ENCODE results near the gene ARF4.
"Not testable (repeated sequence)": the region's sequence is repeated elsewhere in the genome, so short reads cannot be mapped to it uniquely, and the experiment has no call there.

The ARF4 gene

GRCh38 chr3:57597127-57597923 is at the start of gene ARF4:
Gene ARF4, minus strand, starts transcription at chr3:57597344. Its CDS starts 204 bp downstream, at chr3:57597140.
- DNase-seq (ENCODE audit: low read depth), result peak; percentile 100

- peak; percentile 64 for DNase-seq (ENCODE audit: low read depth)
Measured at GRCh38 chr3:57646723-57647122, 49.6 kb upstream of the ARF4 start.

- no peak for DNase-seq (ENCODE audit: low read depth)
Measured at GRCh38 chr3:57644740-57645139, 47.6 kb upstream of the ARF4 start.

DNA sequence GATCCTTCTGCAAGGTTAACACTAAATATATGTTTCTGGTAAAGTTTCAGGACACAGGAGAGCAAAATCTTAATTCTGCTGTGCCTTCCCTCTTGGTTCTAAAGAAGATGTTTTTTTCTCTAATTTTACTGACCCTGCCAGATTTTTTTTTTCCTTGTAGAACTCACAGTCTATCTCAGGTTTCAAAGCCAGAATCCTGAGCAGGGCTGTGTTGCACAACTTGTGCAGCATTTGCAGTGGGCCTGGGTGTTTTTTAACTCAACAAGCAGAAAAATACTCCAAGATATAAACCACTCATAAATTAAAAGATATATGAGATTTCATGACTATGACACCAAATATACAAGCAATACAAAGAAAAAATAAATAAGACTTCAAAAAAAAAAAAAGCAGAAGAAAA is 40.2 kb upstream of the ARF4 start:
- peak; percentile 72 for DNase-seq (ENCODE audit: low read depth)

- DNase-seq (ENCODE audit: low read depth), result not testable (repeated sequence)
Measured at GRCh38 chr3:57634259-57634658, 37.1 kb upstream of the ARF4 start.

GRCh38 chr3:57627976-57628375 is 30.8 kb upstream of the ARF4 start:
- DNase-seq (ENCODE audit: low read depth), result no peak

DNA sequence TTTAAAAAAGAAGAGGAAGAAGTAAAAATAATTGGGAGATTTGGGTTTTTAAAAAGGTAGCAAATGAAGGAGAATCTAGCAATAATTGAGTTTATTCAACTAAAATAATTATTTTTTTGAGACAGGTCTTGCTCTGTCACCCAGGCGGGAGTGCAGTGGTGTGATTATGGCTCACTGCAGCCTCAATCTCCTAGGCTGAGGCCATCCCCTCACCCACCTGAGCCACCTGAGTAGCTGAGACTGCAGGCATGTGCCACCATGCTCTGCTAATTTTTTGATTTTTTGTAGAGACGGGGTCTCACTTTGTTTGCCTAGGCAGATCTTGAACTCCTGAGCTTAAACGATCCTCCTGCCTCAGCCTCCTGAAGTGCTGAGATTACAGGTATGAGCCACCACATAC is 27.7 kb upstream of the ARF4 start:
- DNase-seq (ENCODE audit: low read depth), result no peak

- DNase-seq (ENCODE audit: low read depth), result no peak
Measured at GRCh38 chr3:57622362-57622761, 25.2 kb upstream of the ARF4 start.

- no peak for DNase-seq (ENCODE audit: low read depth)
Measured at GRCh38 chr3:57617739-57618138, 20.6 kb upstream of the ARF4 start.

DNA sequence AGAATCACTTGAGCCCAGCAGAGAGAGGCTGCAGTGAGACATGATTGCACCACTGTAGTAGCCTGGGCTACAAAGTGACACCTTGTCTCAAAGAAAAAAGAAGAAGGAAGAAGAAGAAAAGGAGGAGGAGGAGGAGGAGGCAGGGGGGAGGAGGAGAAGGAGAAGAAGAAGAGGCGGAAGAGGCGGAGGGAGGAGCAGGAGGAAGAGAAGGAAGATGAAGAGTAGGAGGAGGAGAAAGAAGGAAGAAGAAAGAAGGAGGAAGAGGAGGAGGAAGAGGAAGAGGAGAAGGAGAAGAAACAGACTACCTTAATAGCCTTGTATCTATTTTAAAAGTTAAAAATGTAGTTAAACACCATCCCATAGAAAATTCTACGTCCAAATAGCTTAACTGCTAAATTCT is 19.1 kb upstream of the ARF4 start:
- no peak for DNase-seq (ENCODE audit: low read depth)

DNA sequence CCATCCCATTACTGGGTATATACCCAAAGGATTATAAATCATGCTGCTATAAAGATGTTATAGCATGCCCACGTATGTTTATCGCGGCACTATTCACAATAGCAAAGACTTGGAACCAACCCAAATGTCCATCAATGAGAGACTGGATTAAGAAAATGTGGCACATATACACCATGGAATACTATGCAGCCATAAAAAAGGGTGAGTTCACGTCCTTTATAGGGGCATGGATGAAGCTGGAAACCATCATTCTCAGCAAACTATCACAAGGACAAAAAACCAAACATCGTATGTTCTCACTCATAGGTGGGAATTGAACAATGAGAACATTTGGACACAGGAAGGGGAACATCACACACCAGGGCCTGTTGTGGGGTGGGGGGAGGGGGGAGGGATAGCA is 14.7 kb upstream of the ARF4 start:
- DNase-seq (ENCODE audit: low read depth), result not testable (repeated sequence)

DNA sequence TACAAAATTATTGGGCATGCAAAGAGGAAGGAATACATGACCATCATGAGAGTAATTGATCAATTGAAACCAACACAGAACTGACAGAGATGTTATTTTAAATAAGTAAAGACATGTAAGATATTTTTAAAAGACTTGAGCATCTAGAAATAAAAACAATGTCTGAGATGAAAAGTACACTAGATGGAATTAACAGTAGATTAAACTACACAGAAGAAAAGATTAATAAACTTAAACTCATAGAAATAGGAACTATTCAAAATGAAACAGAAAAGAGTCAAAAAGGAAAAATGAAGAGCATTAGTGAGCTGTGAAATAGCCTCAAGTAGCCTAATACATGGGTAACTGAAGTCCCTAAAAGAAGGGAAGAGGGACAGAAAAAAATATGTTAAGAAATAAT is 8.5 kb upstream of the ARF4 start:
- DNase-seq (ENCODE audit: low read depth), result no peak

DNA sequence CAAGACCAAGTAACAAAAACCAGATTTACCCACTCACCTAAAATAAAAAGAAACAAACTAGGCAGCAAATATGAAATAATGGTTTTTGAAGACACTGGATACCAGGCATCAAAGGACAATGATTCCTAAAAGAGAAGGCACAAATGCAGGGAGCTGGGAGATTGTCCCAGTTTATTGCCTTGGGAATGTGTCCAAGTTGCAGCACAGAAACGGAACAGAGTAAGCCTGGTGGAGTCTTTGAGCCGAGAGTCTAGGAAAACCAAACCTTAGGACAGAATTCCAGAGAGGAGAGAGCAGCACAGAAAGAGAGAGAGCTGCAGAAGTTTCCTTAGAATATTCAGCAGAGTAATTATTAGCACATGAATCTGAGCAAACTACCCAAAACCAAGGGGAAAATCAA is 7.8 kb upstream of the ARF4 start:
- DNase-seq (ENCODE audit: low read depth), result no peak

- DNase-seq (ENCODE audit: low read depth), result no peak
Measured at GRCh38 chr3:57600195-57600594, 3.1 kb upstream of the ARF4 start.

DNA sequence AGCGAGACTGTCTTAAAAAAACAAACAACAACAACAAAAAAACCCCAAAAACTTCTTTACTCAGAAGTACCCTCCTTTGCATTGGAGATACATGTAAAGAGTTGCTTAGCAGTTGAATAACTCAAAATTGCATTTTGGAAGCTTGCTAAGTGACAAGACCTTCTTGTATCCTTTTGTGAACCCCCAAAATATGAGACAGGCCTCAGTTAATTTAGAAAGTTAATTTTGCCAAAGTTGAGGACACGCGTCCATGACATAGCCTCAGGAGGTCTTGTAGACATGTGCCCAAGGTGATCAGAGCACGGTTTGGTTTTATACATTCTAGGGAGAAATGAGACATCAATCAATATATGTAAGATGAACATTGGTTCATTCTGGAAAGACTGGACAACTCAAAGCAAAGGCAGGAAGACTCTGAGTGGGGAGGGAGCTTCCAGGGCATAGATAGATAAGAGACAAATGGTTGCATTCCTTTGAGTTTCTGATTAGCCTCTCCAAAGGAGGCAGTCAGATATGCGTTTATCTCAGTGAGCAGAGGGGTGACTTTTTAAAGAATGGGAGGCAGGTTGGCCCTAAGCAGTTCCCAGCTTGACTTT is 1.7 kb upstream of the ARF4 start:
- no peak for DNase-seq (ENCODE audit: low read depth)

GRCh38 chr3:57596495-57597126 is 533 bp downstream of the ARF4 start:
- DNase-seq (ENCODE audit: low read depth), result peak; percentile 95

DNA sequence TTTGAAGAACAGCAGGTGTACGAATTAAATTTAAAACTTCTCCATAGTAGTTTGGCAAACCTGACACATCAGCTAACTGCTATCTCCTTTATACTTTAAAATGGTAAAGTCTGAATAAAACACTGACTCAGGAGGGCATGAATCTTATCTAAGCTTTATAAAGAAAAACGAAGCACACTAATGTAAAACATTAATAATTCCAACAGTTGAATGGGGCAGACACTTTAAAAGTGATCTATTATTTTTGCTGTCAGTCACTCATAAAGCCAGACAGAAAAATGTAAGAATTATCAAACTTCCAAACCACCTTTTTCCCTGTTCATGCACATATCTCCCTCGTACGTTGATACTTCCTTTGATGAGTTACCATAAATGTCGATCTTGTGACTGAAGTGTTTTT is 2.6 kb downstream of the ARF4 start:
- DNase-seq (ENCODE audit: low read depth), result no peak

- no peak for DNase-seq (ENCODE audit: low read depth)
Measured at GRCh38 chr3:57594144-57594543, 3.0 kb downstream of the ARF4 start.

DNA sequence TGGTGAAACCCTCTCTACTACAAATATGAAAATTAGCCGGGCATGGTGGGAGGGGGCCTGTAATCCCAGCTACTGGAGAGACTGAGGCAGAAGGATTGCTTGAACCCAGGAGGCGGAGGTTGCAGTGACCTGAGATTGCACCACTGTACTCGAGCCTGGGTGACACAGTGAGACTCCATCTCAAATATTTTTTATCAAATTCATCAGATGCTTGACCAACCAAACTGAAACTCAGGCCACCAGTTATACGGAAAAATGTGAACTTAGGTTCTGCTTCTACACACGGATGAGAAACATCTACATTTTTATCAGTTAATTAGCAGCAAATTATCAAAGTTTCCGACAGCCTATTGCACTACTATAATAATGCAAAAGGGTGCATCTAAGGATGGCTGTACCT is 4.8 kb downstream of the ARF4 start:
- DNase-seq (ENCODE audit: low read depth), result no peak

- DNase-seq (ENCODE audit: low read depth), result no peak
Measured at GRCh38 chr3:57587905-57588304, 9.2 kb downstream of the ARF4 start.

DNA sequence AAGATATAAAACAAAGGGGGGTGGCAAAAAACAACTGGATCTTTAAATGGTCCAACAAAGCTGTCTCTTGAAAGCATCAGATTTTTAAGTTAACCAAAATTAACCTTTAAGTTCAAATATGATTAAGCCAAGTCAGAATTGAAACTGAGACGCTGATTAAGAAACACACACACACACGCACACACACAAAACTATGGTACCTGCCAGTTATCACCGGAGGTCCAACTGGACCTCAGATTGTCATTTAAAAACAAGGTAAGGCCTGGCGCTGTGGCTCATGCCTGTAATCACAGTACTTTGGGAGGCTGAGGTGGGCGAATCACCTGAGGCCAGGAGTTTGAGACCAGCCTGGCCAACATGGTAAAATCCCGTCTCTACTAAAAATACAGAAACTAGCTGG is 10.4 kb downstream of the ARF4 start:
- no peak for DNase-seq (ENCODE audit: low read depth)

- no peak for DNase-seq (ENCODE audit: low read depth)
Measured at GRCh38 chr3:57583544-57583943, 13.6 kb downstream of the ARF4 start.

DNA sequence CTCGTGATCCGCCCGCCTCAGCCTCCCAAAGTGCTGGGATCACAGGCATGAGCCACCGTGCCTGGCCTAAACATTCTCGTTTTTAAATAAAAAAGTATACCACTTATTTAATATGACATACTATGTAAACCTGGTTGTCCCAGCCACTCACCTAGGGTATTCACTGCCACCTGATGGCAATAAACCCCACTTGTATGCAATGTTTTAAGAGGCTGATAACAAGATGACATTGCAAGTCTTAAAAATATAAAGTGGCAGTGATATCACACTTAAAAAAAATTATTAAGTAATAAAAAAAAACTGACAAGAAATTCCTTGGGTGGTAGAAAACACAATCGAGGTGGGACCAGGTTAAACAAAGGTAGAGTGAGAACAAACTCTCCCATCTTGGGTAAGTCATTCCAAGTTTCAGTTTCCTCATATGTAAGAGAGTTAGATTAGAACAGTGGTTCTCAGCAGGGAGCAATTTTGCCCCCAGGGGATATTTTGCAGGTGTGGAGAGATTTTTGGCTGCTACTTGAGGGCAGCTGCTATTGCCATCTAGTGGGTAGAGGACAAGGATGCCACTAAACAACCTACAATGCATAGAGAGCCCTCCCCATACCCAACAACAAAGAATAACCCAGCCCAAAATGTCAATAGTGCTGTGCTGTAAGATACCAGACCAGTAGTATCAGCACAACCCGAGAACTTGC is 14.5 kb downstream of the ARF4 start:
- DNase-seq (ENCODE audit: low read depth), result no peak
